Prostate gland (tissue), 2 donors: Measurements from ENCODE around the gene SGCA. TPM values are rescaled to one million over a fixed set of nuclear protein-coding genes. Genes with fewer than 3 reads are reported as not detected.

Experiments used
- DNase-seq: peaks from one replicate; pipeline ENCODE4 v3.0.0-alpha.2; 2019; ENCODE audit warnings: low spot score
- H3K27ac ChIP-seq, 2 donors: fragments of 200-600 bp; sonication (generic); 2 replicates each; pipeline ENCODE4 v1.5.1; 2017 to 2019
- H3K27me3 ChIP-seq: fragments of 200-600 bp; sonication (generic); replicated peaks from 2 replicates; pipeline ENCODE4 v1.5.1; 2019; ENCODE audit not compliant: insufficient read depth
- H3K36me3 ChIP-seq, 2 donors: fragments of 200-600 bp; sonication (generic); 1 replicate in 1 of 2; 2 replicates in 1 of 2; pipeline versions ENCODE4 v1.5.1 to v1.8.1; 2017 to 2019
- H3K4me1 ChIP-seq: fragments of 200-600 bp; sonication (generic); replicated peaks from 2 replicates; pipeline ENCODE4 v1.5.1; 2019
- H3K4me3 ChIP-seq, 2 donors: fragments of 200-600 bp; sonication (generic); 2 replicates each; pipeline ENCODE4 v1.5.1; 2017 to 2019
- H3K9me3 ChIP-seq: fragments of 200-600 bp; sonication (generic); 2 replicates; pipeline ENCODE4 v1.5.1; 2017
- CTCF ChIP-seq, 4 experiments: fragments of 200-600 bp in 2 of 4; fragments of 450-650 bp in 2 of 4; sonication (generic) in 2 of 4; IDR thresholded peaks; 1 replicate in 3 of 4; 2 replicates in 1 of 4; pipeline ENCODE4 v1.5.1; 2016 to 2019; ENCODE audit warnings: antibody characterized with exemption in 4 of 4, mild to moderate bottlenecking in 2 of 4, moderate library complexity in 2 of 4
- POLR2A ChIP-seq: fragments of 450-650 bp; IDR thresholded peaks from one replicate; pipeline ENCODE4 v1.6.1; 2016; ENCODE audit warnings: antibody characterized with exemption, mild to moderate bottlenecking
- POLR2AphosphoS5 ChIP-seq: sonication (generic); formaldehyde crosslinking; IDR thresholded peaks from one replicate; pipeline ENCODE4 v1.6.1; 2017; ENCODE audit warnings: antibody characterized with exemption
- WGBS: methylation state at CpG from one replicate; pipeline ENCODE4 v1.1.5; 2018; 5-methylcytosine and 5-hydroxymethylcytosine counted together
- intact Hi-C: fragments of 100-400 bp; cut with DNase I; formaldehyde crosslinking; loops from one replicate; pipeline ENCODE4 v1.14.2; 2022
- total RNA-seq, 2 donors: library from RNA; depleted of rRNA; stranded (reverse); fragments of >200 nt; gene quantifications; one replicate each; pipeline ENCODE4 v1.1.0, GENCODE V29; 2016

Gene SGCA
- total RNA-seq, 2 donors from 2014 or later: 13.9 to 19.4 TPM

GRCh38 chr17:50155115-50155819, 10.5 kb upstream of the SGCA start:
- Histone ChIP-seq H3K27ac (peak overlapping the region in 1 of 2 donors; percentile 25), H3K4me3 (no peak overlapping the region), H3K4me1 (peaks cover 5% of the 10 kb centered on the region), H3K36me3 (no peaks in the 10 kb centered on the region), H3K9me3 (no peaks in the 10 kb centered on the region), H3K27me3 (no peaks in the 10 kb centered on the region)
- no peak for DNase-seq
- 73% methylated on average over 8 of the region's 8 CpGs for WGBS
- intact Hi-C loops: loop anchor here (10.0 kb wide), 1 partner anchor 60 kb away; the partner anchor contains the start of gene PDK2
- TF ChIP-seq POLR2AphosphoS5: no peak
- TF ChIP-seq CTCF (IDR thresholded peaks at IDR 0.05): no peak
- TF ChIP-seq POLR2A: no peak

GRCh38 chr17:50157891-50158290, 7.9 kb upstream of the SGCA start:
- intact Hi-C loops: loop anchor here (10.0 kb wide), 1 partner anchor 63 kb away; the partner anchor contains the start of gene PDK2
- Histone ChIP-seq H3K27ac (no peak overlapping the region), H3K9me3 (no peaks in the 10 kb centered on the region), H3K4me1 (no peaks in the 10 kb centered on the region), H3K36me3 (no peaks in the 10 kb centered on the region), H3K4me3 (no peak overlapping the region), H3K27me3 (no peaks in the 10 kb centered on the region)
- TF ChIP-seq POLR2AphosphoS5: no peak
- no peak for TF ChIP-seq CTCF (IDR thresholded peaks at IDR 0.05)
- no peak for TF ChIP-seq POLR2A
- DNase-seq: no peak
- WGBS: 31% methylated on average over 4 of the region's 4 CpGs

- peak; percentile 69 for TF ChIP-seq POLR2A
- peak; percentile 84 to 99 (median 94) for TF ChIP-seq CTCF (IDR thresholded peaks at IDR 0.05)
- TF ChIP-seq POLR2AphosphoS5: peak; percentile 97
- under 1% methylated on average over 53 of the region's 53 CpGs for WGBS
These were observed 4.5 kb upstream of the SGCA start for GRCh38 chr17:50161023-50161910.

GRCh38 chr17:50161911-50162288, 3.9 kb upstream of the SGCA start:
- Histone ChIP-seq H3K4me3 (no peak overlapping the region), H3K27me3 (no peaks in the 10 kb centered on the region), H3K4me1 (no peaks in the 10 kb centered on the region), H3K27ac (no peak overlapping the region), H3K9me3 (no peaks in the 10 kb centered on the region), H3K36me3 (no peaks in the 10 kb centered on the region)
- 56% methylated on average over 16 of the region's 16 CpGs for WGBS
- intact Hi-C loops: loop anchor here (2.0 kb wide), 1 partner anchor 47 kb away; no protein-coding TSS in a partner anchor
- TF ChIP-seq POLR2A: no peak
- TF ChIP-seq POLR2AphosphoS5: no peak
- TF ChIP-seq CTCF (IDR thresholded peaks at IDR 0.05): no peak
- DNase-seq: no peak

More at GRCh38 chr17:50161023-50161910, 4.5 kb upstream of the SGCA start:
- peak overlapping the region; percentile 39 to 45 for H3K4me3 ChIP-seq
- no peaks in the 10 kb centered on the region for H3K36me3 ChIP-seq
- no peaks in the 10 kb centered on the region for H3K4me1 ChIP-seq
- no peaks in the 10 kb centered on the region for H3K27me3 ChIP-seq
- peak; percentile 90 for DNase-seq
- no peaks in the 10 kb centered on the region for H3K9me3 ChIP-seq
- intact Hi-C loops: loop anchor here (2.0 kb wide), 1 partner anchor 46 kb away; no protein-coding TSS in a partner anchor
- H3K27ac ChIP-seq: peak overlapping the region; percentile 52 to 75
